CD4-positive, alpha-beta T cell treated with Interleukin-12 subunit alpha and Interleukin-12 subunit beta, for 1 hour (primary cell): ENCODE results near the gene TEX13B.

Experiments used
- DNase-seq: peaks from one replicate; pipeline ENCODE4 v3.0.0-alpha.2; 2020

TEX13B gene

GRCh38 chrX:107935664-107936433 lies 46.3 kb downstream of the TEX13B start:
- no peak for DNase-seq

- no peak for DNase-seq
Measured at GRCh38 chrX:107935200-107935599, 47.0 kb downstream of the TEX13B start.

GRCh38 chrX:107934262-107934661 lies 47.9 kb downstream of the TEX13B start:
- no peak for DNase-seq
